ENCODE measurements around the gene STIL. TPM values are rescaled to one million over a fixed set of nuclear protein-coding genes. Genes with fewer than 3 reads are reported as not detected.
A peak's percentile ranks its signal among the peaks of the same experiment; 100 is the strongest.

Gene STIL
- total and polyA plus RNA-seq, 4 donors = 0.26 to 20.5 (median 0.75) TPM

DNA sequence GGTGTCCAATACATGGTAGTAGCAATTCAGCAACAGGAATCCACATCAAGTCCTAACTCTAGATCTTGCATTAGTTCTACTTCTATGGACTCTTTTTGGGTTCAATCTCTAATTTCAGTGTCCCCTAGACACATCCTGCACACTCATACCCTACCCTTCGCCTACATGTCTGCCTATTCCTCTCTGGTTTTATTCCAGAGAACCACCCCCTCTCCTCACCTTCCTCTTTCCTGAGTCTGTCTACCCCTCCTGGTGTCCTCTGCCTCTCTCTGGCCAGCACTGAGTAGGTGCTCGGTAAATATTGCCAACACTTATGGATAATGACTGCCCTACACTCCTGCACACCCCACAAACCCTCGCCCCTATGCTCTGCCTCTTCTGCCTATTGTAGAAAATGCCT, 91.5 kb downstream of the STIL start:
- H3K9me3 ChIP-seq (ENCODE audit: control insufficient read depth in 4 of 4, low read length in 3 of 4) = no peaks in the 10 kb centered on the region
- no peak overlapping the region for H3K27ac ChIP-seq (ENCODE audit: low read depth in 1 of 2, low read length in 2 of 2)
- peak; percentile 33 for DNase-seq (ENCODE audit: low spot score)
- whole genome bisulfite sequencing = 87% methylated on average over 3 of the region's 3 CpGs
- no peaks in the 10 kb centered on the region for H3K36me3 ChIP-seq (ENCODE audit: control insufficient read depth in 4 of 4, insufficient read depth in 3 of 4, low read depth in 1 of 4, low read length in 3 of 4)
- peaks cover 0 to 9% (median 3%) of the 10 kb centered on the region in 4 donors for H3K27me3 ChIP-seq (ENCODE audit: control insufficient read depth in 4 of 4, insufficient read depth in 4 of 4, low read length in 3 of 4)
- peaks cover 0 to 6% (median 4%) of the 10 kb centered on the region in 4 donors for H3K4me1 ChIP-seq (ENCODE audit: control insufficient read depth in 4 of 4, insufficient read depth in 4 of 4, low read length in 3 of 4)
- H3K4me3 ChIP-seq (ENCODE audit: low read depth in 1 of 3, low read length in 3 of 3) = no peak overlapping the region
- H3K9ac ChIP-seq (ENCODE audit: low read depth in 1 of 2, low read length in 2 of 2) = no peak overlapping the region
- TF ChIP-seq, protein P1, sequence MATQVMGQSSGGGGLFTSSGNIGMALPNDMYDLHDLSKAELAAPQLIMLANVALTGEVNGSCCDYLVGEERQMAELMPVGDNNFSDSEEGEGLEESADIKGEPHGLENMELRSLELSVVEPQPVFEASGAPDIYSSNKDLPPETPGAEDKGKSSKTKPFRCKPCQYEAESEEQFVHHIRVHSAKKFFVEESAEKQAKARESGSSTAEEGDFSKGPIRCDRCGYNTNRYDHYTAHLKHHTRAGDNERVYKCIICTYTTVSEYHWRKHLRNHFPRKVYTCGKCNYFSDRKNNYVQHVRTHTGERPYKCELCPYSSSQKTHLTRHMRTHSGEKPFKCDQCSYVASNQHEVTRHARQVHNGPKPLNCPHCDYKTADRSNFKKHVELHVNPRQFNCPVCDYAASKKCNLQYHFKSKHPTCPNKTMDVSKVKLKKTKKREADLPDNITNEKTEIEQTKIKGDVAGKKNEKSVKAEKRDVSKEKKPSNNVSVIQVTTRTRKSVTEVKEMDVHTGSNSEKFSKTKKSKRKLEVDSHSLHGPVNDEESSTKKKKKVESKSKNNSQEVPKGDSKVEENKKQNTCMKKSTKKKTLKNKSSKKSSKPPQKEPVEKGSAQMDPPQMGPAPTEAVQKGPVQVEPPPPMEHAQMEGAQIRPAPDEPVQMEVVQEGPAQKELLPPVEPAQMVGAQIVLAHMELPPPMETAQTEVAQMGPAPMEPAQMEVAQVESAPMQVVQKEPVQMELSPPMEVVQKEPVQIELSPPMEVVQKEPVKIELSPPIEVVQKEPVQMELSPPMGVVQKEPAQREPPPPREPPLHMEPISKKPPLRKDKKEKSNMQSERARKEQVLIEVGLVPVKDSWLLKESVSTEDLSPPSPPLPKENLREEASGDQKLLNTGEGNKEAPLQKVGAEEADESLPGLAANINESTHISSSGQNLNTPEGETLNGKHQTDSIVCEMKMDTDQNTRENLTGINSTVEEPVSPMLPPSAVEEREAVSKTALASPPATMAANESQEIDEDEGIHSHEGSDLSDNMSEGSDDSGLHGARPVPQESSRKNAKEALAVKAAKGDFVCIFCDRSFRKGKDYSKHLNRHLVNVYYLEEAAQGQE (IDR thresholded peaks at IDR 0.05) = no peak
- TF ChIP-seq SP1 (IDR thresholded peaks at IDR 0.05) (no peak), FOXA1 (IDR thresholded peaks at IDR 0.05) (no peak), ATF3 (IDR thresholded peaks at IDR 0.05) (no peak), HNF4A (conservative IDR thresholded peaks at IDR 0.05) (no peak), FOXA2 (IDR thresholded peaks at IDR 0.05) (no peak), HNF4G (IDR thresholded peaks at IDR 0.05) (no peak), TAF1 (conservative IDR thresholded peaks at IDR 0.05) (no peak), CTCF (IDR thresholded peaks at IDR 0.05; ENCODE audit: low read depth, low read length, missing input control) (no peak), RXRA (IDR thresholded peaks at IDR 0.05) (no peak), JUND (IDR thresholded peaks at IDR 0.05) (no peak), NR2F2 (IDR thresholded peaks at IDR 0.05) (no peak), RAD21 (IDR thresholded peaks at IDR 0.05) (no peak), GABPA (IDR thresholded peaks at IDR 0.05 in 1 of 2, conservative IDR thresholded peaks at IDR 0.05 in 1 of 2) (no peak), YY1 (IDR thresholded peaks at IDR 0.05) (no peak), ZBTB33 (IDR thresholded peaks at IDR 0.05) (no peak)
- TF ChIP-seq, protein P2, sequence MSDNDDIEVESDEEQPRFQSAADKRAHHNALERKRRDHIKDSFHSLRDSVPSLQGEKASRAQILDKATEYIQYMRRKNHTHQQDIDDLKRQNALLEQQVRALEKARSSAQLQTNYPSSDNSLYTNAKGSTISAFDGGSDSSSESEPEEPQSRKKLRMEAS (IDR thresholded peaks at IDR 0.05) = no peak

Data from liver (tissue), 9 donors.